Kidney (tissue), 14 donors: ENCODE results near the gene BRD1. TPM values are rescaled to one million over a fixed set of nuclear protein-coding genes. Genes with fewer than 3 reads are reported as not detected.
A peak's percentile ranks its signal among the peaks of the same experiment; 100 is the strongest.

Experiments used
- DNase-seq, 5 donors: peaks; one replicate each; pipeline ENCODE4 v3.0.0-alpha.2; 2013 to 2020
- FAIRE-seq: peaks from 2 replicates; lab custom pipeline; 2012; peaks lifted over from hg19 to GRCh38; lab: Jason Lieb, UNC
- H3K27ac ChIP-seq, 2 donors: one replicate each; pipeline ENCODE4 v1.7.0; 2013; ENCODE audit warnings: low read depth in 2 of 2, low read length in 2 of 2, inconsistent platforms in 1 of 2
- H3K27me3 ChIP-seq: one replicate; pipeline ENCODE4 v1.7.1; 2013; ENCODE audit warnings: low read length, inconsistent platforms; ENCODE audit not compliant: control insufficient read depth, insufficient read depth
- H3K36me3 ChIP-seq, 3 donors: one replicate each; pipeline versions ENCODE4 v1.7.0 to v1.7.1; 2013; ENCODE audit warnings: low read length in 3 of 3, control low read depth in 1 of 3, inconsistent platforms in 1 of 3; ENCODE audit not compliant: insufficient read depth in 3 of 3, control insufficient read depth in 2 of 3
- H3K4me1 ChIP-seq, 3 donors: one replicate each; pipeline versions ENCODE4 v1.7.0 to v1.7.1; 2013; ENCODE audit warnings: low read length in 3 of 3, inconsistent platforms in 1 of 3, low read depth in 1 of 3; ENCODE audit not compliant: control insufficient read depth in 2 of 3, insufficient read depth in 2 of 3
- H3K4me3 ChIP-seq, 3 donors: one replicate each; pipeline versions ENCODE4 v1.7.0 to v1.8.1; 2013; ENCODE audit warnings: low read length in 3 of 3, control low read depth in 1 of 3, inconsistent platforms in 1 of 3
- H3K9ac ChIP-seq, 3 donors: one replicate each; pipeline versions ENCODE4 v1.7.0 to v1.7.1; 2013; ENCODE audit warnings: low read length in 3 of 3, control low read depth in 1 of 3, inconsistent platforms in 1 of 3
- H3K9me3 ChIP-seq, 3 donors: one replicate each; pipeline versions ENCODE4 v1.7.0 to v1.7.1; 2013; ENCODE audit warnings: low read length in 3 of 3, control low read depth in 1 of 3, inconsistent platforms in 1 of 3; ENCODE audit not compliant: control insufficient read depth in 2 of 3, insufficient read depth in 1 of 3
- intact Hi-C: fragments of 100-400 bp; cut with DNase I; formaldehyde crosslinking; loops from one replicate; pipeline ENCODE4 v1.11.1; 2022
- polyA plus RNA-seq: library from polyadenylated mRNA; stranded (reverse); fragments of 350-450 nt; fragmentation: Illumina TruSeq; extraction: RNeasy Lipid Tissue Mini Kit (QIAGEN cat#74804); gene quantifications from one replicate; pipeline ENCODE4 v1.2.3, GENCODE V29; 2014; ENCODE audit warnings: low read depth, low replicate concordance; ENCODE audit not compliant: insufficient read depth
- total RNA-seq: library from RNA; stranded (reverse); fragmentation: NEBNext Ultra II Directional; extraction: Animal tissue kit (Norgen Biotek cat#: 25700); gene quantifications from one replicate; pipeline ENCODE4 v1.2.1, GENCODE V29; 2021
- TF ChIP-seq, protein P1 (sequence below): IDR thresholded peaks from 3 replicates; pipeline ENCODE4 v1.5.1; 2012; ENCODE audit warnings: mild to moderate bottlenecking, moderate library complexity, borderline replicate concordance; ENCODE audit not compliant: insufficient read depth; ENCODE audit errors: extremely low read depth
- donor health status: control.
- donor health status: control.
- donor health status: control.
- donor health status: control.
- donor health status: control.
- donor health status: DM: yes; HTN: yes; CAD: no.
- donor health status: Normal renal cell carcinoma (clear cell type).

Gene BRD1
- total and polyA plus RNA-seq, 2 donors from 2014 or later: 8.1 to 40.5 TPM

DNA sequence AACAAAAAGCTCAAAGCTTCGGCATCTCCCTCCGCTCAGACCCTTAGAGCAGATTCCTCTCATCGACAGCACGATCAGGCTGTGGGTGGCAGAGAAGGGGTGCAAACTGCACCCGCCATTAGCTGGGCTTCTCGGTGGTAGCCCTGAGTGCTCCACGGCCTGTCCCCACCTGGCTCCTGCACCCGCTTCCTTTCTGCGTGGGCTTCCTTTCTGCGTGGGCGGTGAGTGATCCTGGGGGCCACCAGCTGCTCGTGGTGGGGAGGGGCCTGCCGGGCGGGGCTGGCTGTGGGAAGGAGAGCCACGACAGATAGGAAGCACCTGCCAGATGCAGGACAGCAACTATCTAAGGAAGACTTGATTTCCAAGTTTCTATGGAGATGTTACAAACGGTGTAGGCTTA, 55.0 kb downstream of the BRD1 start:
- FAIRE-seq: no peak
- DNase-seq: peak in 1 of 5 donors; percentile 61
- H3K9ac ChIP-seq: no peak overlapping the region
- no peaks in the 10 kb centered on the region for H3K9me3 ChIP-seq
- H3K27ac ChIP-seq: no peak overlapping the region
- TF ChIP-seq, protein P1, sequence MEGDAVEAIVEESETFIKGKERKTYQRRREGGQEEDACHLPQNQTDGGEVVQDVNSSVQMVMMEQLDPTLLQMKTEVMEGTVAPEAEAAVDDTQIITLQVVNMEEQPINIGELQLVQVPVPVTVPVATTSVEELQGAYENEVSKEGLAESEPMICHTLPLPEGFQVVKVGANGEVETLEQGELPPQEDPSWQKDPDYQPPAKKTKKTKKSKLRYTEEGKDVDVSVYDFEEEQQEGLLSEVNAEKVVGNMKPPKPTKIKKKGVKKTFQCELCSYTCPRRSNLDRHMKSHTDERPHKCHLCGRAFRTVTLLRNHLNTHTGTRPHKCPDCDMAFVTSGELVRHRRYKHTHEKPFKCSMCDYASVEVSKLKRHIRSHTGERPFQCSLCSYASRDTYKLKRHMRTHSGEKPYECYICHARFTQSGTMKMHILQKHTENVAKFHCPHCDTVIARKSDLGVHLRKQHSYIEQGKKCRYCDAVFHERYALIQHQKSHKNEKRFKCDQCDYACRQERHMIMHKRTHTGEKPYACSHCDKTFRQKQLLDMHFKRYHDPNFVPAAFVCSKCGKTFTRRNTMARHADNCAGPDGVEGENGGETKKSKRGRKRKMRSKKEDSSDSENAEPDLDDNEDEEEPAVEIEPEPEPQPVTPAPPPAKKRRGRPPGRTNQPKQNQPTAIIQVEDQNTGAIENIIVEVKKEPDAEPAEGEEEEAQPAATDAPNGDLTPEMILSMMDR: no peak
- H3K4me1 ChIP-seq: no peaks in the 10 kb centered on the region
- peaks cover 0 to 38% (median 15%) of the 10 kb centered on the region in 3 donors for H3K36me3 ChIP-seq
- H3K27me3 ChIP-seq: no peaks in the 10 kb centered on the region
- intact Hi-C loops: no loop called here
- no peak overlapping the region for H3K4me3 ChIP-seq

DNA sequence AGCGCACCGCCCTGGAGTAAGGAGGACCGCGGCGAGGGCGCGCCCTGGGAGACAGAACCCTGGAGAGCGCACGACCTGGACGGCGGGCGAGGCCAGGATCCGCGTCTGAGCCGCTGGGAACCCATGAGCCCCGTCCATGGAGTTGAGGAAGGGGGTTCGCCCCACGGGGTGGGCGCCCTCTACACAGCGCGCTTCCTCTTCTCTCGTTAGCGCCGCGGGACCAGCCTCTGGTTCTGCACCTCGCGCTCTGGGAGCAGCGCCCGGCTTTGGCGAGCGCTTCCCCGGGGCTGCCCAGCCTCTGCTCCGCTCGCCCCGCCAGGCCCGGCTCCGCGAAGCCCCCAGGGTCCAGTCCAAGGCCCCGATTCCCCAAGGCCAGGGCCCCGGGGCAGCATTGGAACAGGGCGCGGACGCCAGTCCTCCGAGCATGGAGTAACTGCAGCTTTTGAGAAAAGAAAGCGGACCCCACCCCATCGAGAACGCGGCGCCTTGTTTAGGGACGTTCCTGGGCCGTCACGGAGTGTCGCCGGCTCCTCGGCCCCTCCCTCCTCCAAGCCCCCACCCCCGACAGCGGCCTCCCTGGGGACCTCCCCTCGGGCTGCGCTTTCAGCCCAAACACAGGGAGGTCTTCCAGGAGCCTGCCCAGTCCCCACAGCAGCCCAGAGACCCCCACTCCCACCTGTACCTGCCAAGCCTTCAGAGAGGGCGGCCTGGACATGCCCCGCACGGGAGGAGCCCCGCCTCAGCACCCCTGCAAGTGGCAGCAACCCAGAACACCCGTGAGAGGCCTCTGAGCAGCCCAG, 56.2 kb downstream of the BRD1 start:
- no peak overlapping the region for H3K9ac ChIP-seq
- intact Hi-C loops: no loop called here
- no peak overlapping the region for H3K4me3 ChIP-seq
- TF ChIP-seq, protein P1: no peak
- no peak for FAIRE-seq
- no peak overlapping the region for H3K27ac ChIP-seq
- H3K36me3 ChIP-seq: peaks cover 0 to 31% (median 9%) of the 10 kb centered on the region in 3 donors
- H3K27me3 ChIP-seq: no peaks in the 10 kb centered on the region
- H3K9me3 ChIP-seq: peaks cover 0 to 6% (median 0%) of the 10 kb centered on the region in 3 donors
- no peaks in the 10 kb centered on the region for H3K4me1 ChIP-seq
- DNase-seq: peak in 1 of 5 donors; percentile 74

DNA sequence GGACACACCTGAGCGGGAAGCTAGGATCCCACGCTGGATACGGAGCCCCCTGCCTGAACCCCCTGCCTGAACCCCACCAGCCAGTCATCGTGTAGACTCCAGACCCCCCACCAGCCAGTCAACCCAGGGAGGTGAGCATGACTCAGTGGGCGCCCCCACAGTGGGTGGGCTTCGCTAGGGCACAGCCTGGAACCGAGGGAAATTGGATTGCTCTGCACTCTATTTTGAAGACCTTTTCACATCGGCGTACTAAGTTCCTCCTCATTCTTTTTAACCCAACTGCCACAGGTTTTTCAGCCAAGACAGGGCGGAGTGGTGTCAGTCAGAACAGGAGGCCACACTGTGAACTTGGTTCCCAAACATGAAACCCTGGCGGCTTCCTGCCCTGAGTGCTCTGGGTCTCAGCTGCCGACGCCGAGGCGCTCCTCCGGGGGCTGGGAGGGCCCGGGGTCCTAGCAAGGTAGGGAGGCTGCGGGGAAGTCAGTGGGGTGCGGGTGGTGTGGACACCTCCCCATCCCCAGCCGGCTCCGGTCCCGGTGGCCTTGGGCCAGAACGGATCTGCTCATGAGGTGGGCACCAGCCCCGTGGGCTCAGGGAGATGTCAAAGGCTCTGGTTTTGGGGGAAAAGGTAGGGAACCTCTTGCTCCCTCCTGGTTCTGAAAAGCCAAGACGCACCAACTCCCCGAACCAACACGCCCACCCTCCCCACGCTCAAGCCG, 57.0 kb downstream of the BRD1 start:
- Histone ChIP-seq H3K9me3 (peaks cover 0 to 6% (median 0%) of the 10 kb centered on the region in 3 donors), H3K4me3 (no peak overlapping the region), H3K36me3 (peaks cover 0 to 25% (median 4%) of the 10 kb centered on the region in 3 donors), H3K27me3 (no peaks in the 10 kb centered on the region), H3K27ac (no peak overlapping the region), H3K4me1 (no peaks in the 10 kb centered on the region), H3K9ac (no peak overlapping the region)
- intact Hi-C loops: no loop called here
- TF ChIP-seq, protein P1: no peak
- DNase-seq (peak in 1 of 5 donors; percentile 55), FAIRE-seq (no peak)
